GM21390 (cell line): Measurements from ENCODE around the gene RMDN2.

Experiments
- ATAC-seq: cut with Tn5 transposase; IDR thresholded peaks from one replicate; pipeline ENCODE4 v1.9.1; 2021; ENCODE audit not compliant: unreplicated experiment

RMDN2 gene, protein sequence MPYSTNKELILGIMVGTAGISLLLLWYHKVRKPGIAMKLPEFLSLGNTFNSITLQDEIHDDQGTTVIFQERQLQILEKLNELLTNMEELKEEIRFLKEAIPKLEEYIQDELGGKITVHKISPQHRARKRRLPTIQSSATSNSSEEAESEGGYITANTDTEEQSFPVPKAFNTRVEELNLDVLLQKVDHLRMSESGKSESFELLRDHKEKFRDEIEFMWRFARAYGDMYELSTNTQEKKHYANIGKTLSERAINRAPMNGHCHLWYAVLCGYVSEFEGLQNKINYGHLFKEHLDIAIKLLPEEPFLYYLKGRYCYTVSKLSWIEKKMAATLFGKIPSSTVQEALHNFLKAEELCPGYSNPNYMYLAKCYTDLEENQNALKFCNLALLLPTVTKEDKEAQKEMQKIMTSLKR

DNA sequence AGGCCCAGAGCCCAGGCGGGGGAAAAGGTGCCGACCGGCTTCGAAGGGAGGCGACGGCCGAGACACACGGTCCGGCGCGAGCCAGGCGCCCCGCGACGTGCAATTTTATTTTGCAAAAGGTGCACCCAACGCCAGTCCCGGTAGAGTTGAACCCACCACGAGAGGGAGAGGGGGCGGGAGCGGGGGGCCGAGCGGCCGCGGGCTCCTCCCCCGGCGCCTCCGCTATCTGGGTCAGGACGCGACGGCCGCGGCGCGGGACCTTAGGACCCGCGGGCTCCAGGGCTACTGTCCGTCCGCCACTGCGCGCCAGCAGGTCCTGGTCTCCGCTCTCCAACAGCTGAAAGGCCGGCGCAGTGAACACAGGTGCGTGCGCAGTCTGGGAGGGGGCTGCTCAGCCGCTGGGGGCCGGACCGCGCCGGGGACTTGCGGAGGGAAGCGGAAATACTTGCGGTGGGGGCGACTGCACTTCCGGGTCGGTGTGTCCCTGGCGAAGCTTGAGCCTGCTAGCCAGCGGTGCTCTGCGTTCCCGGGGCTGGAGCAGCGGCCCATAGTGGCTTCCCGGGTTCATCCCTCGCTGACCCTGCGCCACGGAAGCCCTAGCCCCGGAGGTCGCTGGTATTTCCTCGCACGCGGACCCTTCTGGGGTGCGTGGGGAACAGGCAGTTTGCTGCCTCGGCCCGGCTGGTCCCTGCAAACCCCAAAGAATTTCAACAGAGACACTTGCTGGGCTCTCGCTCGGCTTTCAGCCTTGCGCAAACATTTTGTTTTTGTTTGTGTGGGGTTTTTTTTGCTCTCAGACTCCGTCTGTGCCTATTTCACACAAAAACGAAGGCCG is at the start of gene RMDN2:
RMDN2 (plus strand) TSS at position 225 of the 835 bp plus-strand sequence. CDS start 3,991 bp downstream, outside the sequence.
- ATAC-seq, result peak; percentile 92

DNA sequence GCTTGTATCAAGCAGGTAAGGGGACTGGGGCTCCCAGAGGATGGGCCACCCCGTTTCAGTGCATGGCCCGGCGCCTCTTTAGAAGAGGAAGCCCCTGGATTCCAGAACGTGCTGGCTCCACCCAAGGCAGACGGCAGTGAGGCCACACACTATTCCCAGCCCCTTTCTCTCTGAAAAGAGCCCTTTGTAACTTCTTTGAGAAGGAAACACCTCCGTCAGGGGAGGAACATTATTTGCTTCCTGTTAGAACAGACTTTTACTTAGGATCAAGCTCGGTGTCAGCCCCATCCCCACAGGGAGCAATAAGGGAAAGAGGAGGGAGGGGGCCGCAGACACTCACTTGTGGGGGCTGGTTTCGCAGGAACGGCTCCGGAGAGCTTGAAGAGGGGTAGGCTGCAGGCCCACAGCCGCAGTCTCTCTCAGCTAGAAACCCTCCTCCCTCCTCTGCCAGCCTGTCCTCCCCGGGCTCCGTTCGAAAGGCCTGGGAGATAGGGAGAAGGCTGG is 49.6 kb upstream of the RMDN2 start:
- ATAC-seq, result no peak

DNA sequence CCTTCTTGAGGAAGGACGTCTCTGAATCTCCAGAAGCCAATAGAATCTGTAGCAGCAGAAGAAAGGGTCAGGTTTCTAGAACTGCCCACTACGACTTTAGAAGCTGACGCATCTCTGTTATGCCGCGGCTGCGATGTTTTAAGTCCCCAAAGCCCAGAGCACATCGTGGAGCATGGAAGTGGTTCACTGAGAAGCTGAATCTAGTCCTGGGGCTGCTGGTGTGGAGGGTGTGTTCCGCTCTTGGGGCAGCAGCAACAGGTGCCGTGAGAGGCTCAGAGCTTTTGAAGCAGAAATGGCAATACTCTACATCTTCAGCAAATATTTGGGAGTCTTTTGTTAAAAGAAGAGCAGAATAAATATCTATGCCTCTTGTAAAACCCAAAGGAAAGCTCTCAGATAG is 48.9 kb upstream of the RMDN2 start:
- no peak for ATAC-seq

DNA sequence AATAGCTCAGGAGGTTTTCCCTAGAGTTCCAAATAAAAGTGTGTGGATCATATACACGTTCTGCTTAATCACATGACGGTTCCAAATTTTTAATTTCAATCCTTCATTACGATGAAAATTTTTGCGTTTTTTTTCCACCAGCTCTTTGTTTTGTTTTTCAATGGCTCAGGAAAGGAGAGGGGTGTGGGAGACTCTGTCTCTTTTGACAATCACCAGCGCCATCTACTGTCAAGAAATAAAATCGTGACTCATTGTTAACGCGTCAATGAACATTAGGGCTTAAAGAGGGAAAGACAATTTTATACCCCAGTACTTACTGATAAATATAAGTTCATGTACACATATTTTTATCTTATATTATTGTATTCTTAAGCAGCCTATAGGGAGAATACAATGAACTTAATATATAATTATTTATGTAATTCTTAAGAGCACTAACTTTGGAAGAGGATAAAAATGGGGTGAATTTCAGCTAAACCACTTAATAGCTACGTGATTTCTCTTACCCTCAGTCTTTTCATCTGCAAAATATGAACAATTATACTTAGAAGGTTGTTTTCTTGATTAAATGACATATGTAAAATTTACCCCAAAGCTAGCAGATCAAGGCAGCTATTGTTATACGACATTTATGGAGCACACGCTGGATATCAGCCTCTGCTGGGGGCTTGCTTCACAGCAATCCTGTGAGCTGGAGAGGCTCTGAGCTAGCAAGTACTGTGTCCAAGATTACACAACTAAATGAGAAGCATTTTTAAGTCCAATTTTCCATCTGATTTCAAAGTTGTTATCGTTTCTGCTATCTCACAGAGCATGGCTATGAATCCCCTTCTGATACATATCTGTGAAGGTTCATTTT is 47.4 kb upstream of the RMDN2 start:
- ATAC-seq, result no peak

DNA sequence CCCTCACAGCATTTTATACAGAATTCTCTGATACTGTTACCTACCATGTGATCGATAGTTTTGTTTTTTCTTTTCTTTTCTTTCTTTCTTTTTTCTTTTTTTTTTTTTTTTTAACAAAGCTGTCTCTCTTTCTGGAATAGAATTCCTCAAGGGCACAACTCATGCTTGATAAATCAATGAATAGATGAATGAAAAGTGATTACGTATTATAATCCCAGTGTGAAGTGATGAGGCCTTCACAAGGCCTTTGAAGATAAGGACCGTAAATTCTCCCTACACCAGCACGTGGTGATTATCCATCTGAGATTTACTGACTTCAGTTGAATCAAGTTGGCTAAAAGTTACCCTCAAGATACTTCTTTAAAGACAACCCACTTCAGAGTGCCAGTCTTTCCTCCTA is 46.6 kb upstream of the RMDN2 start:
- no peak for ATAC-seq

DNA sequence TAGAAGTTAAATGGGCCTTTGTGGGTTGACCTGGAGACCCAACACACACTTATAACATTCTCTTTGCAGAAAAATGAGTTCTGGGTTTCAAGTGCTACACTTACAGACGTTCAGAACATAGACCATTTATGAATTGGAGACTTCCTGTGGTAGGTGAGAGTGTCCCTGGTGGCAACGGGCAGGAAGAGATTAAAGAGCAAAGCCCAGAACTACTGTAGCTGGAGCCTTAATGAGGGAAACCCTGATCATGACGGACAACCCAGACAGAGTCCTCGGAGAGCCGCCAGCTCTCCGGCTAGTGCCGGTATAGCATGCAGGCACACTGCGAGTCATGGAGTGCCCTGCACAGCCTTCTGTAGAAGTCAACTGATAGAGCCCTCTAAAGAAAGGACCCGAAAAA is 44.5 kb upstream of the RMDN2 start:
- no peak for ATAC-seq

DNA sequence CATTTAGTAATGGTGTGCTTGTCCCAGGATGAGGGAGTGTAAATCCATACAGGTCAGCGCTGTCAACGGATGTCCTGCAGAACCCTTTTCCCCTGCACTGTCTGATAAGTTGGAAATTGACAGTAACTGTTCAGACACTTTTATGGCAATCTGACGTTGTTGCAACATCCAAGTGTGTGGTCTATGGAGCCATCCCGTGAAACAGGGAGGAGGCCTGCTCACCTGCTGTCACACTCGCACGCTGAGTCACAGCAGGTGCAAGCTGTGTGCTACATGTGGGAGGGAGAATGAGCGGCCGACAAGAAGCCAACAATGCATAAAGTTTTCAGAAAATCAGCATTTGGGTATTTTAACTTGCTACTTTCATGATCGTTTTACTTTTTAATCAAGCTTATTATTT is 43.7 kb upstream of the RMDN2 start:
- no peak for ATAC-seq

DNA sequence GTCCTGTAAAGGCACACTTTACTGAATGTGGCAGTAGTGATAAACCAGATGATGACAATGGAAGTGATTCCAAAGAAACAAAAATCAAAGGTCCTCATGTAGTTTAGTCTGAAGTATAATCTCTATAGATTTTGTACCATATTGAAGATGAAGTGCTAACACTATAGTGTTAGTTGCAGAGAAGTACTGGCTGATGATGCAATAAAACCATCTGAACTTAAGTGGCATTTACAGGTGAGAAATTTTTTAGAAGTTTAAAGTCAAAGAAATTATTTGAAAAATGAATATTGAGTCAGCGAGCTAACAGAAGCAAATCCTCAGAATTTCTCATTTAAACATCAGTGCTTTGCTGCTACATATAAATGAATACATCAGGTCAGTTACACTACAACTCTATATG is 43.1 kb upstream of the RMDN2 start:
- no peak for ATAC-seq

DNA sequence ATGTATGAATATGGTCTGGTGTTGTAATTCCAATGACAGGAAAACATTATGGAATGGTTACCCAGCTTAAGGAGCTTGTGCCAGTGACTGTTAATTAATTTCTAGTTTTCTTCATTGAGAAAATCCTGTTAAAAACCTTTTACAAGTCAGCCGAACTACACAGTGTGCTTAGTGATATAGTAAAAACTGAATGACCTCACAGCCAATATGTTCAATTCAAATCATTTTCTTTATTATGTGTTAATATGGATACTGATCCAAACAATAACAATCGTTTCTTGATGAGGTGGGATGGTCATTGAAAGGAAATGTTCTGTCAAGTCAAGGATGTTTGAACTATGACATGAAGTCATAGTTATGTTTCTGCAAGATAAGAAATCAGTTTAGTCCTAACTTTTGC is 41.6 kb upstream of the RMDN2 start:
- ATAC-seq, result no peak

DNA sequence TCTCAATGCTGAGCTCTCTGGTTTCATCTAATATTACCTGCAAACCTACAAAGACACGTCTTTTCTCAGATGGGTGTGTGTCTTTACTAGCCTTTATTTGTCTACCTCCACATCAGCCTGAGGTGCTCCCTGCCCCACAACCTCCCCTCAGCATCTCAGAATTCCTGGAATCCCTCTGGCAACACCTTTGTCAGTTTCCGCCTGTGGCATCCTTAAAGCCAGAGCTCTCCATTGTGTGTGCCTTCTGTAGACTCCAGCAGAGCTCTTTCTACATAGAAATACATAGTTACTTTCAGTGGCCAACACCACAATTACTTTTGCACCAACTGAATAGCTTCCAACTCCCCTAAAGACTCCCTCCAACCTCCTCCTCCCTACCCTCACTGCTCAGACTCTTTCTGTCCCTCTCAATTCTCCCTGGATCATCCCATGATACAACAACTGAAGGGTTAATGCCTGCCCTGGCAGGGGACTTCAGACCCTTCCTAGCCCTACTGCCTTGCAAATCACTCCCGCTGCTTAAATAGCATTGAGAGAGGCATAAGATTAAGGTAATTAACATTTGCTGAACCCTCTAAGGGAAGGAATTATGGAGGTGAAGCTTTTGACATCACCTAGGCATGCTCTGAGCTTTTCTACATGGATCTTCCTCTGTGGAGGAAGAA is 39.6 kb upstream of the RMDN2 start:
- ATAC-seq, result no peak

DNA sequence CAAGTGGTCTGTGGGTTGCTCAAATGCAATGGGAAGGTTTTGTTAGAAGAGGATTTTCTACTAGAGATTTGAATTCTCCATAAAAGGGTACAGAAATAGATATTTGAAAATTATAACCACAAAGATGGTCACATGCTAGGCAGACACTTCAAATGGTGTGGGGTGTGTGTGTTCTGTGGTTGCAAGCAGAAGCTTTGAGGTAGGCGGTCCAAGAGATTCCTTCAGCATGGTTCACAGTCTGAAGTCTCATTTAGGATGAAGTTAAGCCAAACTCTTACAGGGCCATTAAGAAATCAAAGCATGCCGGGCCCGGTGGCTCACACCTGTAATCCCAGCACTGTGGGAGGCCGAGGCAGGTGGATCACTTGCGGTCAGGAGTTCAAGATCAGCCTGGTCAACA is 38.3 kb upstream of the RMDN2 start:
- ATAC-seq, result no peak

DNA sequence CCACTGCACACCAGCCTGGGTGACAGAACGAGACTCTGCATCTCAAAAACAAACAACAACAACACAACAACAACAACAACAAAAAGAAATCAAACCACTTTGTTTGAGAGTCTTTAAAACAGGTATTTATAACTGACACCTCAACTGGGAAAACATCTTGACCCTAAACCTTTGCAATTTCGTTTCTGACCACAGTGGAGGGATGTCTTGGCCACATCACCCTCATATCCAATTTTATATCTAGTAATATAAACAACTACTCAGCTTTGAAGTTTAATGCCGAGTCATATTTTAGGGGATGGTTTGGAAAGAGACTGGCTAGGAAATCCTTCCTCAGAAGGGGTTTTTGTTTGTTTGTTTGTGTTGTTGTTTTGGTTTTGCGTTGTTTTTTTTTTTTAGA is 37.8 kb upstream of the RMDN2 start:
- ATAC-seq, result no peak

DNA sequence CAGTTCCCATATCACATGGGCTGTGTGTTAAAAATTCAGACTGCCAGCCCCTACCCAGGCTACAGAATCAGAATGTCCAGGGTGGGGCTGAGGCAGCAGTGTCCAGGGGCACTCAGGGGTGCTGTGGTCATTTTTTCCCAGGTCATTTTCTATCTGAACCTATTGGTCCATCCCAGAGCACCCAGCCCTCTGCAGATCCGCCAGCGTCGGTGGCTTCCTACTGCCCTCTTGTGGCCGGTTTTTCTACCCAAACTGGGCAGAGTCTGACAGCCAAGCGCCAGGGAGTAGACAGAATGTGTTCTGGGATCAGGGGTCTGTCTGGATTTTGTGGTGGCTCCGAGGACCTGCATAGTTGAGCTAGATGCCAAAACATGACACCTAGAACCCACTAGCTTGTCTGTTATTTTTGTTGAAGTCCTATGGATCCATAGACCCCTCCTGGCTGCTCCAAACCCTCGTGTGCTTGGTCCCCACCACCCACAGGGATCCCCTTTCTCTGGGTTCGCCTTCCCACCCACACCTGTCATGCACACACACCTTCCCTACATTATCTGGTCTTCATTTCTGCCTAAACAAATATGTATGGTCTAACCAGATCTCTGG is 34.1 kb upstream of the RMDN2 start:
- ATAC-seq, result no peak

DNA sequence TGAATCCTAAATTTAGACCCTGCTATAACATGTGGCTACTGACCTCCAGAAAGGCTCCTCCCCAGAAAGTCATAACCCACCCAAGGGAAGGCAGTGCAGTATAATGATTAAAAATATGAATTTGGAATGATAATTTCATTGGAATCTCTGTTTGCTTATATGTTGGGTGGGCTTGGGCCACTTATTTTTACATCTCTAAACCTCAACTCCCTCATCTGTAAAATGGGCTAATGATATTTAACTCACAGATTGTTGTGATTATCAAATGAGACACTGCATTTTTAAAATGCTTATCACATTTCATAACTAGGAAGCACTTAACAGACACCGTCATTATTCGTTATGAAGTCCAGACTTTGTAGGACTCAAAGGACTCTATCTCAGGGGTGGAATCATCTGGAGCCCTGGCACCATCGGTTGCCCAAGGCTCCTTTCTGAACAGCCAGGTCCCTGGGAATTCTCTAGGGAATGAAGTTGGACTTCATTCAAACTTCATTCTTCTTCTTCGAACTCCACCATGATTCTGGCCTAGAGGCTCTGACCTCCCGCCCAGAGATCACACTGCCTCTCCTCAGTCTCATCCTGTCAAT is 33.1 kb upstream of the RMDN2 start:
- ATAC-seq, result no peak

DNA sequence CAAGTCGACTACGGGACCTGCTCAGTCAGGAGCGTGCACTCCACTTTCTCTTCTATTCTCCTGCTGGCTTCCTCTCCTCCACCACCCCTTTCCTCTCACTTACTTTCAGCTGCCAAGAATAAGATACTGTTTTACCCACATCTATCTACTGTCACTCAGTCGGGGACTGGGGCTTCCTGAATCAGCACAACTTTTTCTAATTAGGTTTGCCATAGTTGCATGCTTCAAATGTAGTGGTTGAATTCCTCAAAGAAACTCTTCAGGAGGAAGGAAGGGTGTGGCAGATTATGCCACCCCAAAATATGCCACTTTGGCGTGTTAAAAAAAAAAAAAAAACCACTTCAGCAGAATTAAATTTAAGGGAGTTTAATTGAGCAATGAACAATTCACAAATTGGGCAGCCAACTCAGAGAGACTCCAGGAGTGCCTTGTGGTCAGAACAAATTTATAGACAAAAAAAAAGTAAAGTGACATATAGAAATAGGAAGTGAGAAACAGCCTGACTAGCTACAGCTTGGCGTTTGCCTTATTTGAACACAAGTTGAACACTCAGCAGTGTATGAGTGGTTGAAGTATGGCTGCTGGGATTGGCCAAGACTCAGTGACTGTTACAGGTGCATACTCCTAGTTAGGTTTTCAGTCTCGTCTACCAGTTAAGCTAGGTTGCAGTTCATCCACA is 32.5 kb upstream of the RMDN2 start:
- ATAC-seq, result peak; percentile 71

DNA sequence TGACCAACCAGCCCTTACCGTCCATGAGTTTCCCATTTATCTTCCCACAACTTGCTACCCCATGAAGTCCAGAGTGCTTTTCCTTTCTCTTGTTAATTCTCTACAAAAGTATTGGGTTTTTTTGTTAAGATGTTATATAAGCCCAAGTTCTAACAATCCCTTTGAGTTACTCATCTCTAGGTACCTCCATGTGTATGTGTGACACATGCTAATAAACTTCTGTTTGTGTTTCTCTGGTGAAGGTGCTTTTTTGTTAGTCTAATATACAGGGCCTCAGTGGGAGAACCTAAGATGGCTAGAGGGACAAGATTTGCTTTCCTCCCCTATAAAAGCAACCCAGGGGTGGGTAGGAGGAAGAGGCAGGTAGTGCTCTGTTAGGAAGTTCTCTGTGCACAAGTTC is 31.8 kb upstream of the RMDN2 start:
- no peak for ATAC-seq

DNA sequence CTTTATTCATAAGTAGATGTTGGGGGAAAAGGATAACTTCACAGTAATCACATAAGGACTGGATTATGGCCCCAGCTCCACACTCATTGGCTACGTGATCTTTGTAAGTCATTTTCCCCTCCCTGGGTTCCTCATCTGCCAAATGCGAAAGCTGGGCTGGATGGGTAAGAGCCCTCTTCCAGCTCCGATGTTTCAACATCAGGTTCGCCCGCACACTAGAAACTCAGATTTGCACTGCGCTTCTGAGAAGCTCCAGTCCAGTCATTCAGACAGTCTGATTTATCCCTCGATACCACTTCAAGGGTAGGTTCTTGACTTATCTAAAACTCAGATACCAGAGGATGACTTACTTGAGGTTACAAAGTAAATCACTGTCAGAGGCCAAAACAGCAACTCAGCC is 31.0 kb upstream of the RMDN2 start:
- ATAC-seq, result no peak

DNA sequence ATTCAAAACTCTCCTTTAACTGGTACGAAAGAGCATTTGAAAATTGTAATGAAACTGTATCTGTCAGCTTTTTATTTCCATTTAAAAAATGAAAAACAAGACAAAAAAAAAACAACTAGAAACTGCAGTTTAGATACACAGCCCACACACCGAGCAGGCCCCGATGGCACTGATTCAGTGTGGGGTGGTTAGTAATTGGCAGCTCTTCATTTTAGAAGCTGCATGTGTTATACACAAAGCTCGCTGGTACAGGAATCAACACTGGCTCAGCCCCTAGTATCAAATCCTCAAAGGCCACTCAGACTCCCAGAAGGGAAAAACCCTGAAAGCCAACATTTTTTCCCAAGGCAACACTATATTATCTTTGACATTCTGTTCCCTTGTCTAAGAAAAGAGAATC is 30.5 kb upstream of the RMDN2 start:
- ATAC-seq, result no peak

DNA sequence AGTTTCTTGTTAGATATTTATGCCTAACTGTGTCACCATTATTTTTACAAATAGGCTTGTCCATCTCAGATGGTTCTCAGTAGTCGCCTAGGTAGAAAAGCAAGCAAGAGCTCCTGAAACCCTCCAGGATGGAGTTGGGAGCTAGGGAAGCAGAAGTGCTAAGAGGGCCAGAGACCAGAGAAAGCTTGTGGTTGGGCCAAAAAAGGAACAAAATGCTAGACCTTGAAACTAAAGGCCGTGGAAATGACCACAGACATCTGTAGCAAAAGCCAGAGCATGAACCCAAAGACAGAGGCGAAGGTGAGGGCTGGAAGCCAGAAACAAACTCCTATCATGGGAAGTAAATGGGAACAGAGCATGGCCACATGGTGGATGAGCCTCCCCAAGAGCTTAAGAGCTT is 29.9 kb upstream of the RMDN2 start:
- ATAC-seq, result no peak
